Keratinocyte (primary cell): ENCODE data around the gene PSMB7. TPM values are rescaled to one million over a fixed set of nuclear protein-coding genes. Genes with fewer than 3 reads are reported as not detected.

ENCODE experiments used
- DNase-seq: peaks from one replicate; pipeline ENCODE4 v3.0.0-alpha.2; 2011; ENCODE audit warnings: low read depth, missing footprints, low spot score
- FAIRE-seq: peaks from 2 replicates; lab custom pipeline; 2011; peaks lifted over from hg19 to GRCh38; lab: Jason Lieb, UNC
- H2AFZ ChIP-seq: 2 replicates; pipeline ENCODE4 v1.6.0; 2012; ENCODE audit warnings: low read length, control low read depth, inconsistent platforms; ENCODE audit not compliant: control insufficient read depth
- H3K27ac ChIP-seq: 2 replicates; pipeline ENCODE4 v1.5.1; 2011; ENCODE audit warnings: low read length; ENCODE audit not compliant: control insufficient read depth, insufficient read depth
- H3K27me3 ChIP-seq: 3 replicates; pipeline ENCODE4 v1.6.0; 2011; ENCODE audit warnings: low read length; ENCODE audit not compliant: control insufficient read depth, insufficient read depth; ENCODE audit errors: extremely low read depth
- H3K36me3 ChIP-seq, 2 experiments: 2 replicates in 1 of 2; 3 replicates in 1 of 2; pipeline ENCODE4 v1.5.1; 2011; ENCODE audit warnings: low read length in 2 of 2, mild to moderate bottlenecking in 1 of 2; ENCODE audit not compliant: control insufficient read depth in 2 of 2, insufficient read depth in 2 of 2; ENCODE audit errors: extremely low read depth in 1 of 2
- H3K4me1 ChIP-seq: 3 replicates; pipeline ENCODE4 v1.5.1; 2011; ENCODE audit warnings: low read length; ENCODE audit not compliant: control insufficient read depth, insufficient read depth; ENCODE audit errors: extremely low read depth
- H3K4me2 ChIP-seq: 3 replicates; pipeline ENCODE4 v1.6.0; 2011; ENCODE audit warnings: low read depth, low read length; ENCODE audit not compliant: control insufficient read depth, insufficient read depth; ENCODE audit errors: extremely low read depth
- H3K4me3 ChIP-seq, 3 experiments: fragments of 200-600 bp in 1 of 3; sonication (generic) in 1 of 3; 2 replicates in 2 of 3; 3 replicates in 1 of 3; pipeline ENCODE4 v1.5.1; 2011 to 2016; ENCODE audit warnings: low read length in 3 of 3, mild to moderate bottlenecking in 3 of 3, control low read depth in 2 of 3, inconsistent platforms in 1 of 3, low read depth in 1 of 3, mixed read lengths in 1 of 3, mixed run types in 1 of 3, moderate library complexity in 1 of 3; ENCODE audit not compliant: control insufficient read depth in 2 of 3, insufficient read depth in 2 of 3; ENCODE audit errors: extremely low read depth in 1 of 3
- H3K79me2 ChIP-seq: 2 replicates; pipeline ENCODE4 v1.6.0; 2012; ENCODE audit warnings: low read length; ENCODE audit not compliant: control insufficient read depth, insufficient read depth
- H3K9ac ChIP-seq: 3 replicates; pipeline ENCODE4 v1.6.0; 2011; ENCODE audit warnings: low read length; ENCODE audit not compliant: control insufficient read depth, insufficient read depth; ENCODE audit errors: extremely low read depth
- H3K9me1 ChIP-seq: 3 replicates; pipeline ENCODE4 v1.6.0; 2011; ENCODE audit warnings: low read length; ENCODE audit not compliant: control insufficient read depth, insufficient read depth; ENCODE audit errors: extremely low read depth
- H3K9me3 ChIP-seq: 2 replicates; pipeline ENCODE4 v1.5.1; 2012; ENCODE audit warnings: low read depth, low read length; ENCODE audit not compliant: control insufficient read depth
- H4K20me1 ChIP-seq: 3 replicates; pipeline ENCODE4 v1.6.0; 2011; ENCODE audit warnings: low read length; ENCODE audit not compliant: control insufficient read depth, insufficient read depth; ENCODE audit errors: extremely low read depth
- EZH2 ChIP-seq: IDR thresholded peaks from one replicate; pipeline ENCODE4 v1.6.1; 2012; ENCODE audit warnings: inconsistent platforms, mild to moderate bottlenecking, low read length, moderate library complexity
- dilution Hi-C: fragments of 300-500 bp; cut with MboI; formaldehyde crosslinking; loops from one replicate; pipeline ENCODE4 v1.7.0; 2020; ENCODE audit warnings: low sequenced_read_pairs; ENCODE audit not compliant: extremely low pct_ligation_motif_present
- polyA plus RNA-seq, 5 experiments: library from polyadenylated mRNA; depleted of rRNA in 3 of 5; stranded (reverse) in 3 of 5; stranded (forward) in 1 of 5; unstranded in 1 of 5; fragments of >200 nt; gene quantifications; 1 replicate in 1 of 5; 2 replicates in 3 of 5; 3 replicates in 1 of 5; pipeline versions ENCODE4 v1.2.1 to v1.2.3, GENCODE V29; 2011 to 2012; ENCODE audit warnings: missing spikeins in 2 of 5, low read depth in 1 of 5, low replicate concordance in 1 of 5
- TF ChIP-seq, protein P1 (sequence below), 3 experiments: IDR thresholded peaks in 1 of 3; conservative IDR thresholded peaks in 1 of 3; optimal IDR thresholded peaks in 1 of 3; 2 replicates in 2 of 3; 3 replicates in 1 of 3; pipeline versions ENCODE3 to v1.5.1; 2011; ENCODE audit warnings: low read length in 3 of 3, mild to moderate bottlenecking in 3 of 3, moderate library complexity in 2 of 3, control low read depth in 1 of 3, inconsistent platforms in 1 of 3; ENCODE audit not compliant: insufficient read depth in 2 of 3; ENCODE audit errors: extremely low read depth in 1 of 3

Gene PSMB7
- polyA plus RNA-seq, 1 donor (not counting 4 experiments of a cell fraction or from before 2014, with no cell fraction given): 388 TPM

- H2AFZ ChIP-seq: no peak overlapping the region
- no peak overlapping the region for H3K4me3 ChIP-seq
- H3K79me2 ChIP-seq: no peaks in the 10 kb centered on the region
- H3K36me3 ChIP-seq: no peaks in the 10 kb centered on the region
- H3K9ac ChIP-seq: no peak overlapping the region
- H3K9me1 ChIP-seq: no peaks in the 10 kb centered on the region
- no peak overlapping the region for H3K4me2 ChIP-seq
- no peak for TF ChIP-seq EZH2
- TF ChIP-seq, protein P1, sequence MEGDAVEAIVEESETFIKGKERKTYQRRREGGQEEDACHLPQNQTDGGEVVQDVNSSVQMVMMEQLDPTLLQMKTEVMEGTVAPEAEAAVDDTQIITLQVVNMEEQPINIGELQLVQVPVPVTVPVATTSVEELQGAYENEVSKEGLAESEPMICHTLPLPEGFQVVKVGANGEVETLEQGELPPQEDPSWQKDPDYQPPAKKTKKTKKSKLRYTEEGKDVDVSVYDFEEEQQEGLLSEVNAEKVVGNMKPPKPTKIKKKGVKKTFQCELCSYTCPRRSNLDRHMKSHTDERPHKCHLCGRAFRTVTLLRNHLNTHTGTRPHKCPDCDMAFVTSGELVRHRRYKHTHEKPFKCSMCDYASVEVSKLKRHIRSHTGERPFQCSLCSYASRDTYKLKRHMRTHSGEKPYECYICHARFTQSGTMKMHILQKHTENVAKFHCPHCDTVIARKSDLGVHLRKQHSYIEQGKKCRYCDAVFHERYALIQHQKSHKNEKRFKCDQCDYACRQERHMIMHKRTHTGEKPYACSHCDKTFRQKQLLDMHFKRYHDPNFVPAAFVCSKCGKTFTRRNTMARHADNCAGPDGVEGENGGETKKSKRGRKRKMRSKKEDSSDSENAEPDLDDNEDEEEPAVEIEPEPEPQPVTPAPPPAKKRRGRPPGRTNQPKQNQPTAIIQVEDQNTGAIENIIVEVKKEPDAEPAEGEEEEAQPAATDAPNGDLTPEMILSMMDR (optimal IDR thresholded peaks at IDR 0.05 in 1 of 3, IDR thresholded peaks at IDR 0.05 in 1 of 3, conservative IDR thresholded peaks at IDR 0.05 in 1 of 3; ENCODE audit: extremely low read depth in 1 of 3, insufficient read depth in 2 of 3, low read length in 3 of 3): no peak
- H3K27me3 ChIP-seq: no peaks in the 10 kb centered on the region
- no peak for DNase-seq
- dilution Hi-C loops: no loop called here
- H3K4me1 ChIP-seq: peaks cover 17% of the 10 kb centered on the region
- no peaks in the 10 kb centered on the region for H3K9me3 ChIP-seq
- H4K20me1 ChIP-seq: no peaks in the 10 kb centered on the region
- no peak overlapping the region for H3K27ac ChIP-seq
- FAIRE-seq: no peak
Measured at GRCh38 chr9:124439086-124439485, 23.8 kb upstream of the PSMB7 start.

DNA sequence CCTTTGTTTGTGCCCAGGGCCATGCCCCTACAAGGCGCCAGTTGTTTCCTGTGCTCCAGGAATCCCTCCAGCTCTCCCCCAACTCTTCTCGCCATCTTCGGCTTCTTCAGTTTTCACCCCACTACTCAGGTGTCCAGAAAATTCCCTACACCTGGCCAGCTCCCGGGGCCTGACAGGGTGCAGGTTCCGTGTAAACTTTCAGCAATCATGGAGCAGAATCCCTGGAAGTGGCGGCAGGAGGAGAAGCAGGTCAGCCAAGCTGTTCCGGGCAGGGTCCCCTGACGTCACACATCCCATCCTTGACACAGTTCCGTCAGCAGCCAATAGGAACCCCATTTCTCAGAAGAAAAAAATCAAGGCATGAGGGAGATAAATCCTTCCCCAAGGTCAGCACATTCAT is 22.8 kb upstream of the PSMB7 start:
- H3K4me2 ChIP-seq: no peak overlapping the region
- no peaks in the 10 kb centered on the region for H3K9me3 ChIP-seq
- H3K27me3 ChIP-seq: no peaks in the 10 kb centered on the region
- H3K79me2 ChIP-seq: no peaks in the 10 kb centered on the region
- no peak for DNase-seq
- no peaks in the 10 kb centered on the region for H3K9me1 ChIP-seq
- H3K27ac ChIP-seq: no peak overlapping the region
- no peaks in the 10 kb centered on the region for H3K36me3 ChIP-seq
- TF ChIP-seq, protein P1 (optimal IDR thresholded peaks at IDR 0.05 in 1 of 3, IDR thresholded peaks at IDR 0.05 in 1 of 3, conservative IDR thresholded peaks at IDR 0.05 in 1 of 3; ENCODE audit: extremely low read depth in 1 of 3, insufficient read depth in 2 of 3, low read length in 3 of 3): no peak
- no peak for TF ChIP-seq EZH2
- no peak overlapping the region for H3K9ac ChIP-seq
- peaks cover 12% of the 10 kb centered on the region for H3K4me1 ChIP-seq
- no peaks in the 10 kb centered on the region for H4K20me1 ChIP-seq
- dilution Hi-C loops: no loop called here
- H3K4me3 ChIP-seq: no peak overlapping the region
- no peak for FAIRE-seq
- H2AFZ ChIP-seq: no peak overlapping the region
